H1 (cell line): ENCODE data around the gene IFNL4. TPM values are rescaled to one million over a fixed set of nuclear protein-coding genes. Genes with fewer than 3 reads are reported as not detected.

Experiments
- CTCF ChIA-PET: fragments of 300-600 bp; sonication (Branson Sonifier 250); formaldehyde crosslinking; loops from one replicate; lab custom pipeline; 2021; ENCODE audit not compliant: partially characterized antibody; lab: Charles Lee
- POLR2A ChIA-PET: fragments of 300-600 bp; sonication (Branson Sonifier 250); formaldehyde crosslinking; loops from one replicate; lab custom pipeline; 2021; ENCODE audit warnings: inconsistent platforms; ENCODE audit not compliant: partially characterized antibody; lab: Charles Lee
- DNase-seq, 2 experiments: peaks; one replicate each; pipeline versions ENCODE4 v3.0.0 to v3.0.0-alpha.2; 2010 to 2022; ENCODE audit warnings: low spot score in 2 of 2, low read depth in 1 of 2, mixed read lengths in 1 of 2
- FAIRE-seq: peaks from 2 replicates; lab custom pipeline; 2011; peaks lifted over from hg19 to GRCh38; lab: Jason Lieb, UNC
- H2AFZ ChIP-seq: 2 replicates; pipeline ENCODE4 v1.8.1; 2012; ENCODE audit warnings: low read length, inconsistent platforms
- H2AK5ac ChIP-seq: 2 replicates; pipeline ENCODE4 v1.6.1; 2013; ENCODE audit warnings: low read depth, low read length
- H2BK120ac ChIP-seq: replicated peaks from 2 replicates; pipeline ENCODE3; 2013; ENCODE audit warnings: low read depth, low read length, inconsistent platforms
- H2BK12ac ChIP-seq: 2 replicates; pipeline ENCODE4 v1.6.1; 2013; ENCODE audit warnings: low read depth, low read length
- H2BK15ac ChIP-seq: 2 replicates; pipeline ENCODE4 v1.6.1; 2013; ENCODE audit warnings: low read length
- H2BK20ac ChIP-seq: 2 replicates; pipeline ENCODE4 v1.6.1; 2013; ENCODE audit warnings: low read length
- H2BK5ac ChIP-seq: 2 replicates; pipeline ENCODE4 v1.6.1; 2013; ENCODE audit warnings: low read depth, low read length
- H3K14ac ChIP-seq: 2 replicates; pipeline ENCODE4 v1.6.1; 2013; ENCODE audit warnings: inconsistent platforms; ENCODE audit not compliant: insufficient read length
- H3K18ac ChIP-seq: 2 replicates; pipeline ENCODE4 v1.6.1; 2013; ENCODE audit warnings: low read length; ENCODE audit errors: extremely low read depth
- H3K23ac ChIP-seq: 2 replicates; pipeline ENCODE4 v1.6.1; 2013; ENCODE audit warnings: inconsistent platforms; ENCODE audit not compliant: insufficient read length
- H3K23me2 ChIP-seq: 2 replicates; pipeline ENCODE4 v1.6.1; 2013; ENCODE audit warnings: low read depth, low read length
- H3K27ac ChIP-seq: 2 replicates; pipeline ENCODE4 v1.6.1; 2011; ENCODE audit warnings: low read depth, low read length, inconsistent platforms
- H3K27me3 ChIP-seq, 4 experiments: replicated peaks in 1 of 4; 1 replicate in 1 of 4; 2 replicates in 3 of 4; pipeline versions ENCODE4 v1.6.1 to v1.8.1; 2011 to 2013; ENCODE audit warnings: low read length in 3 of 4, mild to moderate bottlenecking in 3 of 4, inconsistent platforms in 2 of 4, mixed read lengths in 2 of 4, moderate library complexity in 1 of 4; ENCODE audit not compliant: control insufficient read depth in 3 of 4, insufficient read depth in 3 of 4; ENCODE audit errors: extremely low read depth in 1 of 4
- H3K36me3 ChIP-seq, 4 experiments: 2 replicates each; pipeline versions ENCODE4 v1.6.1 to v1.8.1; 2011 to 2013; ENCODE audit warnings: mild to moderate bottlenecking in 4 of 4, low read length in 3 of 4, moderate library complexity in 2 of 4, control low read depth in 1 of 4, inconsistent platforms in 1 of 4; ENCODE audit not compliant: insufficient read depth in 4 of 4, control insufficient read depth in 2 of 4
- H3K4ac ChIP-seq: replicated peaks from 2 replicates; pipeline ENCODE3; 2013; ENCODE audit warnings: low read length, low read depth, mixed read lengths, inconsistent platforms; ENCODE audit not compliant: insufficient read length
- H3K4me1 ChIP-seq, 4 experiments: replicated peaks in 1 of 4; 1 replicate in 1 of 4; 2 replicates in 3 of 4; pipeline versions ENCODE4 v1.6.1 to v1.8.1; 2011 to 2013; ENCODE audit warnings: low read length in 3 of 4, inconsistent platforms in 2 of 4, mixed read lengths in 1 of 4; ENCODE audit not compliant: insufficient read depth in 4 of 4, control insufficient read depth in 3 of 4
- H3K4me2 ChIP-seq, 2 experiments: 2 replicates each; pipeline versions ENCODE4 v1.6.1 to v1.8.1; 2011 to 2013; ENCODE audit warnings: low read depth in 2 of 2, low read length in 2 of 2, control low read depth in 1 of 2, inconsistent platforms in 1 of 2, mild to moderate bottlenecking in 1 of 2; ENCODE audit not compliant: insufficient read depth in 1 of 2
- H3K4me3 ChIP-seq, 4 experiments: fragments of 200-600, 300-600 bp in 1 of 4; sonication (generic), shearing (Covaris generic), sonication (Bioruptor Twin) in 1 of 4; 2 replicates each; pipeline versions ENCODE4 v1.5.1 to v1.8.1; 2011 to 2016; ENCODE audit warnings: low read length in 4 of 4, low read depth in 3 of 4, control low read depth in 2 of 4, inconsistent platforms in 2 of 4, mild to moderate bottlenecking in 2 of 4, mixed read lengths in 1 of 4, moderate library complexity in 1 of 4; ENCODE audit not compliant: insufficient read depth in 2 of 4; ENCODE audit errors: extremely low read depth in 1 of 4
- H3K56ac ChIP-seq: replicated peaks from 2 replicates; pipeline ENCODE3; 2013; ENCODE audit warnings: low read depth, mild to moderate bottlenecking, mixed read lengths, low read length, inconsistent platforms; ENCODE audit not compliant: insufficient read length
- H3K79me1 ChIP-seq: 2 replicates; pipeline ENCODE4 v1.6.1; 2013; ENCODE audit warnings: low read depth, low read length, control low read depth
- H3K79me2 ChIP-seq, 2 experiments: 2 replicates each; pipeline versions ENCODE4 v1.6.1 to v1.8.1; 2012 to 2013; ENCODE audit warnings: low read length in 2 of 2, mild to moderate bottlenecking in 2 of 2, inconsistent platforms in 1 of 2; ENCODE audit not compliant: insufficient read depth in 2 of 2, control insufficient read depth in 1 of 2
- H3K9ac ChIP-seq, 4 experiments: replicated peaks in 1 of 4; 1 replicate in 1 of 4; 2 replicates in 3 of 4; pipeline versions ENCODE4 v1.6.1 to v1.8.1; 2011 to 2013; ENCODE audit warnings: low read depth in 3 of 4, low read length in 3 of 4, control low read depth in 2 of 4, mild to moderate bottlenecking in 2 of 4, moderate library complexity in 2 of 4, inconsistent platforms in 1 of 4; ENCODE audit errors: extremely low read depth in 1 of 4
- H3K9me3 ChIP-seq, 2 experiments: 2 replicates each; pipeline versions ENCODE4 v1.6.1 to v1.8.1; 2012 to 2013; ENCODE audit warnings: mild to moderate bottlenecking in 2 of 2, moderate library complexity in 2 of 2, control low read depth in 1 of 2, inconsistent platforms in 1 of 2, low read depth in 1 of 2, low read length in 1 of 2, mixed read lengths in 1 of 2; ENCODE audit not compliant: insufficient read depth in 2 of 2
- H4K20me1 ChIP-seq, 2 experiments: replicated peaks in 1 of 2; 2 replicates each; pipeline versions ENCODE3 to v1.8.1; 2011 to 2013; ENCODE audit warnings: inconsistent platforms in 2 of 2, low read length in 2 of 2, mild to moderate bottlenecking in 1 of 2; ENCODE audit not compliant: insufficient read depth in 2 of 2, control insufficient read depth in 1 of 2
- H4K5ac ChIP-seq: 2 replicates; pipeline ENCODE4 v1.6.1; 2013; ENCODE audit warnings: low read length, low read depth, mixed read lengths, inconsistent platforms; ENCODE audit not compliant: insufficient read length
- H4K8ac ChIP-seq: 2 replicates; pipeline ENCODE4 v1.8.0; 2013; ENCODE audit warnings: mild to moderate bottlenecking, moderate library complexity, low read length, inconsistent platforms; ENCODE audit not compliant: insufficient read depth; ENCODE audit errors: extremely low read depth
- H4K91ac ChIP-seq: replicated peaks from 2 replicates; pipeline ENCODE3; 2013; ENCODE audit warnings: low read length, mixed read lengths, inconsistent platforms; ENCODE audit not compliant: insufficient read length
- CEBPB ChIP-seq: IDR thresholded peaks from 2 replicates; pipeline ENCODE4 v1.6.1; 2012; ENCODE audit warnings: low read depth, low read length
- KDM4A ChIP-seq: IDR thresholded peaks from one replicate; pipeline ENCODE4 v1.7.1; 2012; ENCODE audit warnings: low read depth, mild to moderate bottlenecking, moderate library complexity, low read length, inconsistent platforms; ENCODE audit not compliant: severe bottlenecking
- RAD21 ChIP-seq, 2 experiments: IDR thresholded peaks in 1 of 2; conservative IDR thresholded peaks in 1 of 2; 2 replicates each; pipeline ENCODE4 v1.6.1; 2011; ENCODE audit warnings: low read depth in 2 of 2, low read length in 2 of 2, improper control_type of control experiment in 1 of 2, inconsistent platforms in 1 of 2, mild to moderate bottlenecking in 1 of 2, moderate library complexity in 1 of 2
- WGBS, 2 experiments: shearing (Covaris generic) in 1 of 2; methylation state at CpG; one replicate each; pipeline versions ENCODE4 v1.1.6 to v1.1.7; 2013 to 2015; ENCODE audit warnings: low lambda C conversion rate in 2 of 2, mixed read lengths in 2 of 2, inconsistent platforms in 1 of 2, low coverage in 1 of 2, missing lambda C conversion rate in 1 of 2; ENCODE audit not compliant: insufficient replicate concordance in 2 of 2, insufficient coverage in 1 of 2, insufficient read length in 1 of 2; ENCODE audit errors: extremely low coverage in 1 of 2, missing lambda C conversion rate in 1 of 2; 5-methylcytosine and 5-hydroxymethylcytosine counted together
- polyA plus RNA-seq, 7 experiments: library from polyadenylated mRNA; depleted of rRNA in 3 of 7; stranded (reverse) in 5 of 7; unstranded in 2 of 7; fragments of >200 nt in 5 of 7; fragments of 200-250 nt in 2 of 7; gene quantifications; 1 replicate in 5 of 7; 2 replicates in 1 of 7; 4 replicates in 1 of 7; pipeline versions ENCODE4 v1.2.1 to v1.2.3, GENCODE V29; 2011 to 2013; ENCODE audit warnings: missing spikeins in 2 of 7, mixed read lengths in 2 of 7
- total RNA-seq: library from RNA; stranded (reverse); fragmentation: NEBNext Ultra II Directional; extraction: Animal tissue kit (Norgen Biotek cat#: 25700); gene quantifications from 2 replicates; pipeline ENCODE4 v1.2.1, GENCODE V29; 2021

Gene IFNL4
- total and polyA plus RNA-seq, 2 of the 8 experiments (the other 6 are each of a cell fraction or from before 2014, with no cell fraction given) = not detected

- POLR2A ChIA-PET = no interaction called here
- WGBS, 2 experiments = 84% methylated on average over 3 of the region's 3 CpGs; no CpG with 5 or more reads in 1 of the 2 experiments
Observed at GRCh38 chr19:39251846-39252245, 3.2 kb upstream of the IFNL4 start.

More at GRCh38 chr19:39251846-39252245, 3.2 kb upstream of the IFNL4 start:
- TF ChIP-seq KDM4A (no peak), CEBPB (no peak), RAD21 (IDR thresholded peaks at IDR 0.05 in 1 of 2, conservative IDR thresholded peaks at IDR 0.05 in 1 of 2; ENCODE audit: low read depth in 2 of 2, low read length in 2 of 2) (no peak)
- Histone ChIP-seq H3K9me3 (peaks cover 2 to 3% of the 10 kb centered on the region in 2 experiments; a peak in 1 of 4 replicates), H3K23me2 (peaks cover 8% of the 10 kb centered on the region; the same call in 1 of the 2 replicates), H3K56ac (no peak overlapping the region), H3K36me3 (no peaks in the 10 kb centered on the region), H3K9ac (no peak overlapping the region), H2BK120ac (no peak overlapping the region), H3K4ac (no peak overlapping the region), H4K91ac (no peak overlapping the region), H4K20me1 (peaks cover 0 to 5% of the 10 kb centered on the region in 2 experiments), H3K14ac (no peak overlapping the region), H3K4me1 (peaks cover 0 to 14% (median 7%) of the 10 kb centered on the region in 4 experiments; a peak in 5 of 7 replicates), H3K27ac (no peak overlapping the region), H3K79me2 (no peaks in the 10 kb centered on the region), H4K5ac (no peak overlapping the region), H4K8ac (no peak overlapping the region), H3K23ac (no peak overlapping the region), H2AK5ac (no peak overlapping the region), H3K18ac (no peak overlapping the region), H2BK5ac (no peak overlapping the region), H3K27me3 (peaks cover 27 to 40% (median 35%) of the 10 kb centered on the region in 4 experiments), H3K4me2 (no peak overlapping the region), H3K4me3 (no peak overlapping the region), H2AFZ (no peak overlapping the region), H2BK20ac (no peak overlapping the region), H3K79me1 (no peaks in the 10 kb centered on the region), H2BK15ac (no peak overlapping the region), H2BK12ac (no peak overlapping the region)
- no peak for FAIRE-seq
- CTCF ChIA-PET = interaction anchor here (0.7 to 1.2 kb wide), 3 partner anchors 58 to 144 kb away, joined by 3 to 5 read pairs (median 3); no protein-coding TSS in a partner anchor
- DNase-seq = no peak
